ENCODE measurements around the gene LARGE1. TPM values are rescaled to one million over a fixed set of nuclear protein-coding genes. Genes with fewer than 3 reads are reported as not detected.

The LARGE1 gene
- total RNA-seq, 1 donor from 2014 or later = 35.7 TPM

DNA sequence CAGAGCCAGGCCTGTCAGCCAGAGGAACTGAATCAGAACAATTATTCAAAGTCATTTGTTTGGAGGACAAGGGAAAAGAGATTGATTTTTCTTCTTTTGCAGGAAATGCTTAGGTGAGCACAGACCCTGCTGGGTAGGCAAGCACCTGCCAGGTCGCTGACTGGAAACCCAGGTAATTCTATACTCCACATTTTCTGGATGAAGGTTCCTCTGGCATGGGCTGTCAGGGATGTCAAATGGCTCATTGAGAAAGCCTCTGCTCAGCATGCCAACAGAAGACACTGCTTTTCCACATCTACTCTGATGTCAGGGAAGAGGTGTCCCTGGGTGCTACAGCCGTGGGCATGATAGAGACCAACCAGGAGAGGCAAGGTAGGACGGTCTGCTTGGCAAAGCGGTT is 695.4 kb downstream of the LARGE1 start:
- peaks cover 20% of the 10 kb centered on the region for H3K27me3 Mint-ChIP-seq (ENCODE audit: low read depth)
- TF ChIP-seq, protein P1, sequence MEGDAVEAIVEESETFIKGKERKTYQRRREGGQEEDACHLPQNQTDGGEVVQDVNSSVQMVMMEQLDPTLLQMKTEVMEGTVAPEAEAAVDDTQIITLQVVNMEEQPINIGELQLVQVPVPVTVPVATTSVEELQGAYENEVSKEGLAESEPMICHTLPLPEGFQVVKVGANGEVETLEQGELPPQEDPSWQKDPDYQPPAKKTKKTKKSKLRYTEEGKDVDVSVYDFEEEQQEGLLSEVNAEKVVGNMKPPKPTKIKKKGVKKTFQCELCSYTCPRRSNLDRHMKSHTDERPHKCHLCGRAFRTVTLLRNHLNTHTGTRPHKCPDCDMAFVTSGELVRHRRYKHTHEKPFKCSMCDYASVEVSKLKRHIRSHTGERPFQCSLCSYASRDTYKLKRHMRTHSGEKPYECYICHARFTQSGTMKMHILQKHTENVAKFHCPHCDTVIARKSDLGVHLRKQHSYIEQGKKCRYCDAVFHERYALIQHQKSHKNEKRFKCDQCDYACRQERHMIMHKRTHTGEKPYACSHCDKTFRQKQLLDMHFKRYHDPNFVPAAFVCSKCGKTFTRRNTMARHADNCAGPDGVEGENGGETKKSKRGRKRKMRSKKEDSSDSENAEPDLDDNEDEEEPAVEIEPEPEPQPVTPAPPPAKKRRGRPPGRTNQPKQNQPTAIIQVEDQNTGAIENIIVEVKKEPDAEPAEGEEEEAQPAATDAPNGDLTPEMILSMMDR (IDR thresholded peaks at IDR 0.05; ENCODE audit: unreplicated experiment) = no peak
- no peak overlapping the region for H3K27ac Mint-ChIP-seq
- peaks cover 6% of the 10 kb centered on the region for H3K4me1 Mint-ChIP-seq
- H3K9me3 Mint-ChIP-seq = peaks cover 28% of the 10 kb centered on the region
- peaks cover 3% of the 10 kb centered on the region for H3K36me3 Mint-ChIP-seq
- no peak for DNase-seq (ENCODE audit: low spot score in 2 of 2, unreplicated experiment in 2 of 2)
- H3K4me3 Mint-ChIP-seq = no peak overlapping the region

Small RNA genes within 50 kb of the gene (microRNA-seq; reads per million reads assigned to microRNA genes)
- gene MIR4764 = not detected

All from mesothelial cell of epicardium (in vitro differentiated cells).